Measurements from ENCODE around the gene STAMBPL1. TPM values are rescaled to one million over a fixed set of nuclear protein-coding genes. Genes with fewer than 3 reads are reported as not detected.

The STAMBPL1 gene
- total RNA-seq, 1 donor from 2014 or later, result 15.7 TPM

- Histone ChIP-seq H3K27me3 (no peaks in the 10 kb centered on the region), H3K4me3 (no peak overlapping the region), H3K36me3 (no peaks in the 10 kb centered on the region), H3K27ac (no peak overlapping the region), H3K4me1 (no peaks in the 10 kb centered on the region), H3K9me3 (no peaks in the 10 kb centered on the region)
- TF ChIP-seq POLR2A (IDR thresholded peaks at IDR 0.05) (no peak), CTCF (IDR thresholded peaks at IDR 0.05) (no peak), POLR2AphosphoS5 (IDR thresholded peaks at IDR 0.05; ENCODE audit: insufficient read depth in 1 of 2, low read depth in 1 of 2) (no peak)
- DNase-seq (ENCODE audit: extremely low spot score in 2 of 2), result no peak
- intact Hi-C loops (cut with DNase I), result no loop called here
Measured at GRCh38 chr10:88916231-88916630, 36.2 kb downstream of the STAMBPL1 start.

- no peak for TF ChIP-seq CTCF (IDR thresholded peaks at IDR 0.05)
- TF ChIP-seq POLR2A (IDR thresholded peaks at IDR 0.05), result no peak
- TF ChIP-seq POLR2AphosphoS5 (IDR thresholded peaks at IDR 0.05; ENCODE audit: insufficient read depth in 1 of 2, low read depth in 1 of 2), result no peak
- no peak for DNase-seq (ENCODE audit: extremely low spot score in 2 of 2)
- Histone ChIP-seq H3K4me1 (no peaks in the 10 kb centered on the region), H3K27ac (no peak overlapping the region), H3K9me3 (no peaks in the 10 kb centered on the region), H3K36me3 (no peaks in the 10 kb centered on the region), H3K4me3 (no peak overlapping the region), H3K27me3 (no peaks in the 10 kb centered on the region)
- intact Hi-C loops (cut with DNase I), result no loop called here
Measured at GRCh38 chr10:88916986-88917385, 36.9 kb downstream of the STAMBPL1 start.

- intact Hi-C loops (cut with DNase I), result no loop called here
- no peaks in the 10 kb centered on the region for H3K4me1 ChIP-seq
- H3K9me3 ChIP-seq, result no peaks in the 10 kb centered on the region
- H3K27ac ChIP-seq, result no peak overlapping the region
- no peaks in the 10 kb centered on the region for H3K36me3 ChIP-seq
- TF ChIP-seq POLR2A (IDR thresholded peaks at IDR 0.05) (no peak), POLR2AphosphoS5 (IDR thresholded peaks at IDR 0.05; ENCODE audit: insufficient read depth in 1 of 2, low read depth in 1 of 2) (no peak), CTCF (IDR thresholded peaks at IDR 0.05) (no peak)
- H3K27me3 ChIP-seq, result no peaks in the 10 kb centered on the region
- DNase-seq (ENCODE audit: extremely low spot score in 2 of 2), result no peak
- H3K4me3 ChIP-seq, result no peak overlapping the region
Measured at GRCh38 chr10:88918191-88918905, 38.3 kb downstream of the STAMBPL1 start.

- H3K27ac ChIP-seq, result no peak overlapping the region
- no peaks in the 10 kb centered on the region for H3K27me3 ChIP-seq
- intact Hi-C loops (cut with DNase I), result no loop called here
- H3K4me3 ChIP-seq, result no peak overlapping the region
- no peak for TF ChIP-seq POLR2A (IDR thresholded peaks at IDR 0.05)
- TF ChIP-seq POLR2AphosphoS5 (IDR thresholded peaks at IDR 0.05; ENCODE audit: insufficient read depth in 1 of 2, low read depth in 1 of 2), result no peak
- no peaks in the 10 kb centered on the region for H3K9me3 ChIP-seq
- H3K36me3 ChIP-seq, result no peaks in the 10 kb centered on the region
- DNase-seq (ENCODE audit: extremely low spot score in 2 of 2), result no peak
- no peaks in the 10 kb centered on the region for H3K4me1 ChIP-seq
Measured at GRCh38 chr10:88919041-88919440, 39.0 kb downstream of the STAMBPL1 start.

GRCh38 chr10:88920198-88920597 lies 40.2 kb downstream of the STAMBPL1 start:
- no peak for DNase-seq (ENCODE audit: extremely low spot score in 2 of 2)
- Histone ChIP-seq H3K4me3 (no peak overlapping the region), H3K36me3 (no peaks in the 10 kb centered on the region), H3K9me3 (no peaks in the 10 kb centered on the region), H3K4me1 (no peaks in the 10 kb centered on the region), H3K27me3 (no peaks in the 10 kb centered on the region), H3K27ac (no peak overlapping the region)
- intact Hi-C loops (cut with DNase I), result no loop called here
- TF ChIP-seq POLR2AphosphoS5 (IDR thresholded peaks at IDR 0.05; ENCODE audit: insufficient read depth in 1 of 2, low read depth in 1 of 2) (no peak), CTCF (IDR thresholded peaks at IDR 0.05) (no peak), POLR2A (IDR thresholded peaks at IDR 0.05) (no peak)

Measured in vagina (tissue), 2 donors.